Keratinocyte (primary cell): ENCODE results near the gene PRM2. TPM values are rescaled to one million over a fixed set of nuclear protein-coding genes. Genes with fewer than 3 reads are reported as not detected.

Experiments
- DNase-seq: peaks from one replicate; pipeline ENCODE4 v3.0.0-alpha.2; 2011; ENCODE audit warnings: low read depth, missing footprints, low spot score
- FAIRE-seq: peaks from 2 replicates; lab custom pipeline; 2011; peaks lifted over from hg19 to GRCh38; lab: Jason Lieb, UNC
- H2AFZ ChIP-seq: 2 replicates; pipeline ENCODE4 v1.6.0; 2012; ENCODE audit warnings: low read length, control low read depth, inconsistent platforms; ENCODE audit not compliant: control insufficient read depth
- H3K27ac ChIP-seq: 2 replicates; pipeline ENCODE4 v1.5.1; 2011; ENCODE audit warnings: low read length; ENCODE audit not compliant: control insufficient read depth, insufficient read depth
- H3K27me3 ChIP-seq: 3 replicates; pipeline ENCODE4 v1.6.0; 2011; ENCODE audit warnings: low read length; ENCODE audit not compliant: control insufficient read depth, insufficient read depth; ENCODE audit errors: extremely low read depth
- H3K36me3 ChIP-seq, 2 experiments: 2 replicates in 1 of 2; 3 replicates in 1 of 2; pipeline ENCODE4 v1.5.1; 2011; ENCODE audit warnings: low read length in 2 of 2, mild to moderate bottlenecking in 1 of 2; ENCODE audit not compliant: control insufficient read depth in 2 of 2, insufficient read depth in 2 of 2; ENCODE audit errors: extremely low read depth in 1 of 2
- H3K4me1 ChIP-seq: 3 replicates; pipeline ENCODE4 v1.5.1; 2011; ENCODE audit warnings: low read length; ENCODE audit not compliant: control insufficient read depth, insufficient read depth; ENCODE audit errors: extremely low read depth
- H3K4me2 ChIP-seq: 3 replicates; pipeline ENCODE4 v1.6.0; 2011; ENCODE audit warnings: low read depth, low read length; ENCODE audit not compliant: control insufficient read depth, insufficient read depth; ENCODE audit errors: extremely low read depth
- H3K4me3 ChIP-seq, 3 experiments: fragments of 200-600 bp in 1 of 3; sonication (generic) in 1 of 3; 2 replicates in 2 of 3; 3 replicates in 1 of 3; pipeline ENCODE4 v1.5.1; 2011 to 2016; ENCODE audit warnings: low read length in 3 of 3, mild to moderate bottlenecking in 3 of 3, control low read depth in 2 of 3, inconsistent platforms in 1 of 3, low read depth in 1 of 3, mixed read lengths in 1 of 3, mixed run types in 1 of 3, moderate library complexity in 1 of 3; ENCODE audit not compliant: control insufficient read depth in 2 of 3, insufficient read depth in 2 of 3; ENCODE audit errors: extremely low read depth in 1 of 3
- H3K79me2 ChIP-seq: 2 replicates; pipeline ENCODE4 v1.6.0; 2012; ENCODE audit warnings: low read length; ENCODE audit not compliant: control insufficient read depth, insufficient read depth
- H3K9ac ChIP-seq: 3 replicates; pipeline ENCODE4 v1.6.0; 2011; ENCODE audit warnings: low read length; ENCODE audit not compliant: control insufficient read depth, insufficient read depth; ENCODE audit errors: extremely low read depth
- H3K9me1 ChIP-seq: 3 replicates; pipeline ENCODE4 v1.6.0; 2011; ENCODE audit warnings: low read length; ENCODE audit not compliant: control insufficient read depth, insufficient read depth; ENCODE audit errors: extremely low read depth
- H3K9me3 ChIP-seq: 2 replicates; pipeline ENCODE4 v1.5.1; 2012; ENCODE audit warnings: low read depth, low read length; ENCODE audit not compliant: control insufficient read depth
- H4K20me1 ChIP-seq: 3 replicates; pipeline ENCODE4 v1.6.0; 2011; ENCODE audit warnings: low read length; ENCODE audit not compliant: control insufficient read depth, insufficient read depth; ENCODE audit errors: extremely low read depth
- CTCF ChIP-seq, 3 experiments: IDR thresholded peaks in 1 of 3; conservative IDR thresholded peaks in 1 of 3; optimal IDR thresholded peaks in 1 of 3; 2 replicates in 2 of 3; 3 replicates in 1 of 3; pipeline versions ENCODE3 to v1.5.1; 2011; ENCODE audit warnings: low read length in 3 of 3, mild to moderate bottlenecking in 3 of 3, moderate library complexity in 2 of 3, control low read depth in 1 of 3, inconsistent platforms in 1 of 3; ENCODE audit not compliant: insufficient read depth in 2 of 3; ENCODE audit errors: extremely low read depth in 1 of 3
- EZH2 ChIP-seq: IDR thresholded peaks from one replicate; pipeline ENCODE4 v1.6.1; 2012; ENCODE audit warnings: inconsistent platforms, mild to moderate bottlenecking, low read length, moderate library complexity
- dilution Hi-C: fragments of 300-500 bp; cut with MboI; formaldehyde crosslinking; loops from one replicate; pipeline ENCODE4 v1.7.0; 2020; ENCODE audit warnings: low sequenced_read_pairs; ENCODE audit not compliant: extremely low pct_ligation_motif_present
- polyA plus RNA-seq, 5 experiments: library from polyadenylated mRNA; depleted of rRNA in 3 of 5; stranded (reverse) in 3 of 5; stranded (forward) in 1 of 5; unstranded in 1 of 5; fragments of >200 nt; gene quantifications; 1 replicate in 1 of 5; 2 replicates in 3 of 5; 3 replicates in 1 of 5; pipeline versions ENCODE4 v1.2.1 to v1.2.3, GENCODE V29; 2011 to 2012; ENCODE audit warnings: missing spikeins in 2 of 5, low read depth in 1 of 5, low replicate concordance in 1 of 5

The PRM2 gene
- polyA plus RNA-seq, 1 donor (not counting 4 experiments of a cell fraction or from before 2014, with no cell fraction given) = not detected

GRCh38 chr16:11323551-11324336 is 47.5 kb upstream of the PRM2 start:
- DNase-seq (no peak), FAIRE-seq (no peak)
- Histone ChIP-seq H4K20me1 (no peaks in the 10 kb centered on the region), H3K36me3 (no peaks in the 10 kb centered on the region), H3K27ac (no peak overlapping the region), H3K9me3 (no peaks in the 10 kb centered on the region), H3K4me1 (peaks cover 7% of the 10 kb centered on the region), H3K79me2 (no peaks in the 10 kb centered on the region), H3K9ac (no peak overlapping the region), H3K27me3 (no peaks in the 10 kb centered on the region), H3K9me1 (no peaks in the 10 kb centered on the region), H3K4me3 (no peak overlapping the region), H2AFZ (no peak overlapping the region), H3K4me2 (no peak overlapping the region)
- dilution Hi-C loops = no loop called here
- no peak for TF ChIP-seq EZH2
- TF ChIP-seq CTCF (optimal IDR thresholded peaks at IDR 0.05 in 1 of 3, IDR thresholded peaks at IDR 0.05 in 1 of 3, conservative IDR thresholded peaks at IDR 0.05 in 1 of 3; ENCODE audit: extremely low read depth in 1 of 3, insufficient read depth in 2 of 3, low read length in 3 of 3) = no peak

DNA sequence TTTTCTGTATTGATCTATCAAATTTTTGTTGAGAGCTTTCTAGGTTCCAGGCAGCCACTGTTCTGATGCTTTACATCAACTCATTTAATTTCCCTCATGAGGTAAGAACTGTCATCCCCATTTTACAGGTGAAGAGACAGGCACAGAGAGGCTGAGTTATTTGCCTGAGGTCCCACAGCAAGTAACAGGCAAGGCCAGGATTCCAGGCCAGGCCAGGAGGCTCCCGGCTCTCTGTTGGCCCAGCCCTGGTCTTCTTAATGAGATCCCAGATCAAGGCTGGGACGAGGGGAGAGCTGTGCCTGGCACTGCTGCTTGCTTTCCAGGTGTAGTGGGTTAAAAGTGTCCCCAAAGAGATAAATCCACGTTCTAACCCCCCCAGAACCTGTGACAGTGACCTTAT is 46.5 kb upstream of the PRM2 start:
- no peak for DNase-seq

More for the DNA sequence above, 46.5 kb upstream of the PRM2 start:
- Histone ChIP-seq H3K79me2 (no peaks in the 10 kb centered on the region), H3K9me3 (no peaks in the 10 kb centered on the region), H3K4me1 (no peaks in the 10 kb centered on the region), H2AFZ (no peak overlapping the region), H3K27me3 (no peaks in the 10 kb centered on the region), H3K4me2 (no peak overlapping the region), H4K20me1 (no peaks in the 10 kb centered on the region), H3K27ac (no peak overlapping the region), H3K9ac (no peak overlapping the region), H3K9me1 (no peaks in the 10 kb centered on the region), H3K4me3 (no peak overlapping the region), H3K36me3 (no peaks in the 10 kb centered on the region)
- FAIRE-seq = no peak
- dilution Hi-C loops = no loop called here
- TF ChIP-seq CTCF (optimal IDR thresholded peaks at IDR 0.05 in 1 of 3, IDR thresholded peaks at IDR 0.05 in 1 of 3, conservative IDR thresholded peaks at IDR 0.05 in 1 of 3; ENCODE audit: extremely low read depth in 1 of 3, insufficient read depth in 2 of 3, low read length in 3 of 3) (no peak), EZH2 (no peak)
